WI38 (cell line): ENCODE results near the gene PUS7L.

Source experiments
- H3K4me3 ChIP-seq: 2 replicates; pipeline ENCODE4 v1.5.1; 2011; ENCODE audit warnings: low read depth, mild to moderate bottlenecking, control low read depth, low read length
- CTCF ChIP-seq: IDR thresholded peaks from 2 replicates; pipeline ENCODE4 v1.5.1; 2012; ENCODE audit warnings: low read depth, mild to moderate bottlenecking, control low read depth, low read length

The PUS7L gene

GRCh38 chr12:43797561-43798217, 39.1 kb upstream of the PUS7L start:
- TF ChIP-seq CTCF, result no peak
- no peak overlapping the region for H3K4me3 ChIP-seq

GRCh38 chr12:43795716-43796280, 37.2 kb upstream of the PUS7L start:
- no peak for TF ChIP-seq CTCF

GRCh38 chr12:43789941-43790340, 31.4 kb upstream of the PUS7L start:
- H3K4me3 ChIP-seq, result no peak overlapping the region
- TF ChIP-seq CTCF, result no peak

More at GRCh38 chr12:43795716-43796280, 37.2 kb upstream of the PUS7L start:
- no peak overlapping the region for H3K4me3 ChIP-seq

- TF ChIP-seq CTCF, result no peak
- no peak overlapping the region for H3K4me3 ChIP-seq
These were observed 28.5 kb upstream of the PUS7L start for GRCh38 chr12:43786899-43787693.

GRCh38 chr12:43776498-43776897, 17.9 kb upstream of the PUS7L start:
- no peak for TF ChIP-seq CTCF
- H3K4me3 ChIP-seq, result no peak overlapping the region

GRCh38 chr12:43766291-43766690, 7.7 kb upstream of the PUS7L start:
- TF ChIP-seq CTCF, result no peak
- H3K4me3 ChIP-seq, result no peak overlapping the region

GRCh38 chr12:43764528-43764927, 5.9 kb upstream of the PUS7L start:
- no peak for TF ChIP-seq CTCF

More at GRCh38 chr12:43764528-43764927, 5.9 kb upstream of the PUS7L start:
- H3K4me3 ChIP-seq, result no peak overlapping the region
